Measurements from ENCODE around the gene BBX.

DNA sequence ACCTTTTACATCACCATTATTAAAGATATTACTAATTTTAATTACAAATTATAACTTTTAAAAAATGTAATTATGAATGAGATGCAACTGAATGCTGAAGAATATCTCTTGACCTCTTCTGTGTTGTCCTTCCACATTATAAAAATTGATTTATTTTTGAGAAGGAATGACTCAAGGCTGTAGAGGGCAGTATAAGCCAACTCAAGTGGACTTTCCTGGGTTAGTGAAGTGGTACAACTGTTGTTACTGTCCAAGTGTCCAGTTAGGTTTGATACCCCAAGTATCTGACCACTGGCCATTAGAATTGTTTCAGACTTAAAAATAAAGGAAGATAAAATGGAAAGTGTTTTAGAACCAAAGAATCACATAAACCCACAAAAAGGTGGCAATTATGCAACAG, 51.9 kb downstream of the BBX start:
- no peak for TF ChIP-seq EZH2phosphoT487 (IDR thresholded peaks at IDR 0.05; ENCODE audit: insufficient read depth, low read depth)
- no peak for TF ChIP-seq EZH2 (IDR thresholded peaks at IDR 0.05; ENCODE audit: insufficient read depth, poor library complexity, severe bottlenecking)

Data from GM23248 (cell line).